Measurements from ENCODE around the gene LAMC1.
"Not testable (repeated sequence)": the region's sequence is repeated elsewhere in the genome, so short reads cannot be mapped to it uniquely, and the experiment has no call there.

LAMC1 gene

GRCh38 chr1:183106746-183107145 is 83.5 kb downstream of the LAMC1 start:
- DNase-seq: no peak

DNA sequence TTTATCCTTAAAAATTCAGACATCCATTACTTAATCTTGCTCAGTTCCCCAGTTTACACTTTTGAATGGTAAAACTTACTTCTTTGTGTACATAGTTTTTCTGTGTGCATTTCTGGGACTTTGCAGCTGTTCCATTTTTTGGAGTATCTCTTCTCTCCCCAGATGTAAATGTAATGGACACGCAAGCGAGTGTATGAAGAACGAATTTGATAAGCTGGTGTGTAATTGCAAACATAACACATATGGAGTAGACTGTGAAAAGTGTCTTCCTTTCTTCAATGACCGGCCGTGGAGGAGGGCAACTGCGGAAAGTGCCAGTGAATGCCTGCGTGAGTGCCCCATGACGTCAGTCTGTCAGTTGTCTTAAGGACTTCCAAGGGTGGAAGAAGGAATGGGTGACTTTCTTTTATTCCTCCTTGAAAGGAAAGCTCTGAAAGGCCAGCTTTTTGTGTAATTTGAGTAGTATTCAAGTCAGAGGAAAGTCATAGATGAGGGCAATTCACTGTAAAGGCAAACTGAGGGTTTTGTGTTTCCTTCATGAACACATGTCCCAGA is 87.2 kb downstream of the LAMC1 start:
- no peak for DNase-seq

DNA sequence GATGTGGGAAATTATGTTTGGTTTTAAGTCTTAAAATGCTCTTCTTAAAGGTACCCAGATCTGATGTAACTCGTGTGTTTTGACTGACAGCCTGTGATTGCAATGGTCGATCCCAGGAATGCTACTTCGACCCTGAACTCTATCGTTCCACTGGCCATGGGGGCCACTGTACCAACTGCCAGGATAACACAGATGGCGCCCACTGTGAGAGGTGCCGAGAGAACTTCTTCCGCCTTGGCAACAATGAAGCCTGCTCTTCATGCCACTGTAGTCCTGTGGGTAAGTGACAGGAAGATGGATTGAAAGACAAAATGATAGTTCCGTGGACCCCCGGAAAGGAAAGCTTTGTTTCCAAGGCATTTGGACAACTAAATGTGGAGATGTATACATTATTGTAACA is 91.2 kb downstream of the LAMC1 start:
- DNase-seq: no peak

GRCh38 chr1:183116416-183116815 is 93.2 kb downstream of the LAMC1 start:
- DNase-seq: no peak

- no peak for DNase-seq
Measured at GRCh38 chr1:183121609-183122008, 98.4 kb downstream of the LAMC1 start.

GRCh38 chr1:183124259-183124658 is 101.0 kb downstream of the LAMC1 start:
- no peak for DNase-seq

- no peak for DNase-seq
Measured at GRCh38 chr1:183125279-183125999, 102.2 kb downstream of the LAMC1 start.

DNA sequence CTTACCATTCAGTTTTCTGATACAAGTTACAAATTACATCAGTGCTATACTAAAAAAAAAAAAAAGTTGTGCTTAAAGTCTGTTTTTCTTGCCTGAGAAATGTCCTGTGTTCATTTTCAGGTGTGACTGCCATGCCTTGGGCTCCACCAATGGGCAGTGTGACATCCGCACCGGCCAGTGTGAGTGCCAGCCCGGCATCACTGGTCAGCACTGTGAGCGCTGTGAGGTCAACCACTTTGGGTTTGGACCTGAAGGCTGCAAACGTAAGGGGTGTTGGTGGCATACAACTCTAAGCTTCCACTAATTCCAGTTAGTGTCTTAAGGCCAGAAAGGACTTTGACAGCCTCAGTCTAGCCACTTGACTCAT is 102.8 kb downstream of the LAMC1 start:
- no peak for DNase-seq

GRCh38 chr1:183126528-183126927 is 103.3 kb downstream of the LAMC1 start:
- DNase-seq: no peak

- no peak for DNase-seq
Measured at GRCh38 chr1:183129921-183130690, 106.9 kb downstream of the LAMC1 start.

DNA sequence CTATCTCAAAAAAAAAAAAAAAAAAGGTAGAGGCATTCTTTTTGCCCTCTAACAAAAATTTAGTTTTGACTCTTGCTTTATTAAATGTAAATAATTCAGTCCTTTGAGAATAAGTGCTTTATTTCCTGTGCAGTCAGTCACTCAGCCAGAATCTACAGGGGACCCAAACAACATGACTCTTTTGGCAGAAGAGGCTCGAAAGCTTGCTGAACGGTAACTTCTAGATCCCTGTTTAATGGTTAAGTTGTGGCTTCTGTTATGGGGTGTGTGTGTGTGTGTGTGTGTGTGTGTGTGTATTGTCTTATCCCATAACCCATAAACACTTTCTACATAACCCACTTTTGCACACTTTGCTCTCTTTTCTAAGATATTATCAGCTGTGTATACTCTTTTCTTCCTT is 107.9 kb downstream of the LAMC1 start:
- DNase-seq: no peak

DNA sequence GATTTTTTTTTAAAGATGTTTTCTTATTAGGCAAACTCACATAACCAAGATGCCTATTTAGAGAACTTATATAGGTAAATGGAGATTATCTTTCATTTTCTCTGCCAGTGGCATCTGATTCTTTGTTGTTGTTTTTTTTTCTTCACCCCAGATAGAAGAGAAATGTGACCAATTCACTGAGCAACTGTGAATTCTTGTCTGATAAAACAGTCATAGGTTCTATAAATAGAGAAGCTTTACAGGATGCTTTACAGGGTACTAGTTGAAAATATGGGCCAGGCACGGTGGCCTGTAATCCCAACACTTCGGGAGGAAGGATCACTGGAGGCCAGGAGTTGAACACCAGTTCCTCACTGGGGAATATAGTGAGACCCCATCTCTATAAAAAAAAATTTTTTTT is 112.1 kb downstream of the LAMC1 start:
- DNase-seq: no peak

DNA sequence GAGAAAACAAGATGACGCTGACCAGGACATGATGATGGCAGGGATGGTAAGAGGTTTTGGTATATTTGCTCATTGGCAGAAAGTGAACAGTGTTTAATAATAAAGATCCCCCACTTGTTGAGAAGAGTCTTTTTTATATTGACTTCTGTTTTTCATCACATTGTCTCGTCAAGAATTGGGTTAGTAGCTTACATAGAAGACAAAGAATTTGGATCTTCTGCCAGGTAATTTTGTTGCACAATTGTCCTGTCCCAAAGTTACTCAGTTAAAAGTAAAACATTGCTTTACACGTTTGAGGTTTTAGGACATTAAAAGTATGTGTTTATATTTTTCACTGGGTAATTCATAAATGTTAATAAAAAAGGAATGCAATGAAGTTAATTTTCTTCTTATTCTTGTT is 114.6 kb downstream of the LAMC1 start:
- DNase-seq: no peak

DNA sequence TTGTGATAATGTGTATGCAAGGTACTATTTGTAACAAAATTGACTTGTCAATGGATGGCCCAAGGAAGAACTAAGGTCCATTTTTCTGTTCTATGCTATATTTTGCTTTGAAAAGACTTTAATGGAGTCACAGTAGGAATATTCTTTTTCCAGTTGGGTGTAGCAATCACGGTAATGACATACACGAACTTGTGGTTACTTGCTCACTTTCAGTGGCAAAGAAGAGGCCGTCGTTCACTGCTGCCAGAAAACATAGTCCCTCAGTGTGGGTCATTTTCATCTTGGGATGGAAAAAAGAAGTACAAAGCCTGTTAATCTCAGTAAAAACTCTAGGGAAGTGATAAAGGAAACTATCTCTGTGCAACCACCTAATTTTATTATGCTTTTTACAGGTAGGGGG is 115.1 kb downstream of the LAMC1 start:
- DNase-seq: no peak

GRCh38 chr1:183139281-183139942 is 116.2 kb downstream of the LAMC1 start:
- DNase-seq: no peak

GRCh38 chr1:183140633-183141032 is 117.4 kb downstream of the LAMC1 start:
- no peak for DNase-seq

GRCh38 chr1:183142171-183142570 is 119.0 kb downstream of the LAMC1 start:
- DNase-seq: no peak

DNA sequence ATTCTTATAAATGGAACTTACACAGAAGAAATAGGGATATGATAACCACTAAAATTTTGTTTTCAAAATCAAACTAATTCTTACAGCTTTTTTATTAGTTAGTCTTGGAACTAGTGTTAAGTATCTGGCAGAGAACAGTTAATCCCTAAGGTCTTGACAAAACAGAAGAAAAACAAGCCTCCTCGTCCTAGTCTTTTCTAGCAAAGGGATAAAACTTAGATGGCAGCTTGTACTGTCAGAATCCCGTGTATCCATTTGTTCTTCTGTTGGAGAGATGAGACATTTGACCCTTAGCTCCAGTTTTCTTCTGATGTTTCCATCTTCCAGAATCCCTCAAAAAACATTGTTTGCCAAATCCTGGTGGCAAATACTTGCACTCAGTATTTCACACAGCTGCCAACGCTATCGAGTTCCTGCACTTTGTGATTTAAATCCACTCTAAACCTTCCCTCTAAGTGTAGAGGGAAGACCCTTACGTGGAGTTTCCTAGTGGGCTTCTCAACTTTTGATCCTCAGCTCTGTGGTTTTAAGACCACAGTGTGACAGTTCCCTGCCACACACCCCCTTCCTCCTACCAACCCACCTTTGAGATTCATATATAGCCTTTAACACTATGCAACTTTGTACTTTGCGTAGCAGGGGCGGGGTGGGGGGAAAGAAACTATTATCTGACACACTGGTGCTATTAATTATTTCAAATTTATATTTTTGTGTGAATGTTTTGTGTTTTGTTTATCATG is 120.5 kb downstream of the LAMC1 start:
- DNase-seq: no peak

- no peak for DNase-seq
Measured at GRCh38 chr1:183144752-183145151, 121.5 kb downstream of the LAMC1 start.

DNA sequence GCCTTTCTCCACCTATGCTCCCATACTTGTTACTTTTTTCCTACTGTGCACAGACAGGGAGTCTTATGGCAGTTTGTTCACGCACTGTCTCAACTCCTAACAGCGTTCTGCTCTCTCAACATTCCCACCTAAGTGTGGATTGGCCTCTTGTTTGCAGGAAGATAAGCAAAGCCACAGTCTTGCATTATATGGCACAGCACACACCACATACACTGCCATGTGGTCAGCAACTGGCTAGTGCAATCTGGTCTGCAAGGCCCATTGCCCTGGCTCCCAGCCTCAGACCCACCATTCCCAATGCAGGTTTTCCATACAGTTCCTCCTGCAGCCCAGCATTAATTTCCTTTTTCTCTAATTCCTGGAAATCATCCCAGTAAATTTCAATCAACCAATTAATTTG is 124.5 kb downstream of the LAMC1 start:
- no peak for DNase-seq

DNA sequence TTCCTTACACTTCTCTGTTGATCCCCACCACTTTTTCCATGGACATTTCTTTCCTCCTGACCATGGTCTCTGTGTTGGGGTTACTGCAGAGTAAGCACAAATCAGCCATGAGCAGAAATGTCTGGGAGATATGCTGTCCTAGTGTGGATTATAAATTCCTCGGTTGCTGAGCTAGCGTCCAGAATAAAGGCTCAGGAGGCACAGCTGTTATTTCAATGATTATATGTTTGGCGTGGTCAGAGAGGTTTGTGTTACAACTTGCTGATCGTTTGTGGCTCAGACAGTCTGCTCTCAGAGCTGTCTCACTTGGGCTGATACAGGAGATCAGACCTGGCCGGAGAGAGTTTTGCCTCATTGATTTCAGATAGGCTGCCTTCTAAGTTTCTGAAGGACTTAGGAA is 125.4 kb downstream of the LAMC1 start:
- peak; percentile 53 for DNase-seq

DNA sequence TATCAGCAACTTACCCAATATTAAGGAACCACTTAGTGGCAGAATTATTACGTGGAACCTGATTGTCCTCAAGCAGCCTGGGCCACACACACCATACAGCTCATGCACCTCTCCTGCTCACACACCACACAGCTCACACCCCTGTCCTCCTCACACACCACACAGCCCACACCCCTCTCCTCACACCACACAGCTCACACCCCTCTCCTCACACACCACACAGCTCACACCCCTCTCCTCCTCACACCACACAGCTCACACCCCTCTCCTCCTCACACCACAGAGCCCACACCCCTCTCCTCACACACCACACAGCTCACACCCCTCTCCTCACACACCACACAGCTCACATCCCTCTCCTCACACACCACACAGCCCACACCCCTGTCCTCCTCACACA is 126.1 kb downstream of the LAMC1 start:
- DNase-seq: no peak

DNA sequence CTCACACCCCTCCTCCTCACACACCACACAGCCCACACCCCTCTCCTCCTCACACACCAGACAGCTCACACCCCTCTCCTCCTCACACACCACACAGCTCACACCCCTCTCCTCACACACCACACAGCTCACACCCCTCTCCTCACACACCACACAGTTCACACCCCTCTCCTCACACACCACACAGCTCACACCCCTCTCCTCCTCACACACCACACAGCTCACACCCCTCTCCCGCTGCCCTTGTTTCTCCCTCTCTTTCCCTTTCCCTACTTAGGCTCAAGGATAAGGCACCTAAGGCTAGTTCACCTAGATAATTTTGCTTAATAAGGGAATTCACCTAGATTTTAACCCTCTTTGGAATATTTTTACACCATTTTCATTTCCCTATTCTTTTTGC is 126.8 kb downstream of the LAMC1 start:
- not testable (repeated sequence) for DNase-seq

Data from fibroblast of skin of back (primary cell).